Ovary (tissue), 9 donors: ENCODE measurements around the gene TPD52L2. TPM values are rescaled to one million over a fixed set of nuclear protein-coding genes. Genes with fewer than 3 reads are reported as not detected.

Source experiments
- DNase-seq, 5 donors: peaks; one replicate each; pipeline ENCODE4 v3.0.0-alpha.2; 2019 to 2020
- H3K27ac ChIP-seq, 2 donors: fragments of 200-600 bp; one replicate each; pipeline versions ENCODE4 v1.5.1 to v1.8.0; 2019 to 2022
- H3K27me3 ChIP-seq: fragments of 200-600 bp; one replicate; pipeline ENCODE4 v1.8.0; 2022
- H3K36me3 ChIP-seq: fragments of 200-600 bp; sonication (generic); one replicate; pipeline ENCODE4 v1.5.1; 2019
- H3K4me1 ChIP-seq: one replicate; pipeline ENCODE4 v1.8.1; 2013; ENCODE audit warnings: mild to moderate bottlenecking, moderate library complexity; ENCODE audit not compliant: insufficient read depth
- H3K4me3 ChIP-seq: fragments of 200-600 bp; sonication (generic); one replicate; pipeline ENCODE4 v1.5.1; 2017
- H3K9me3 ChIP-seq, 2 donors: fragments of 200-600 bp in 1 of 2; sonication (generic) in 1 of 2; one replicate each; pipeline versions ENCODE4 v1.5.1 to v1.8.1; 2013 to 2019; ENCODE audit warnings: mild to moderate bottlenecking in 1 of 2, moderate library complexity in 1 of 2
- CTCF ChIP-seq, 3 donors: fragments of 450-650 bp in 2 of 3; fragments of 200-600 bp in 1 of 3; IDR thresholded peaks; one replicate each; pipeline versions ENCODE4 v1.5.1 to v1.8.0; 2016 to 2022; ENCODE audit warnings: antibody characterized with exemption in 3 of 3, mild to moderate bottlenecking in 1 of 3
- EP300 ChIP-seq: sonication (generic); formaldehyde crosslinking; IDR thresholded peaks from one replicate; pipeline ENCODE4 v1.6.1; 2017; ENCODE audit warnings: antibody characterized with exemption
- POLR2A ChIP-seq: fragments of 450-650 bp; IDR thresholded peaks from one replicate; pipeline ENCODE4 v1.6.1; 2017; ENCODE audit warnings: antibody characterized with exemption, mild to moderate bottlenecking, moderate library complexity
- WGBS, 3 donors: extraction: QIAGEN DNeasy Blood & Tissue Kit in 1 of 3; methylation state at CpG; one replicate each; pipeline versions ENCODE4 v1.1.5 to v1.1.7; 2013 to 2017; 5-methylcytosine and 5-hydroxymethylcytosine counted together
- intact Hi-C, 4 donors: fragments of 100-400 bp; cut with DNase I; formaldehyde crosslinking; loops; one replicate each; pipeline versions ENCODE4 v1.11.0 to v1.15.1; 2022 to 2023
- polyA plus RNA-seq, 2 donors: library from polyadenylated mRNA; stranded (reverse); fragments of 200-250 nt in 1 of 2; fragments of 350-450 nt in 1 of 2; fragmentation: Illumina TruSeq in 1 of 2; extraction: RNeasy Lipid Tissue Mini Kit (QIAGEN cat#74804) in 1 of 2; gene quantifications; one replicate each; pipeline ENCODE4 v1.2.3, GENCODE V29; 2013 to 2014
- total RNA-seq, 7 donors: library from RNA; depleted of rRNA in 2 of 7; stranded (reverse); fragments of >200 nt in 2 of 7; fragmentation: NEBNext Ultra II Directional in 3 of 7; extraction: Animal tissue kit (Norgen Biotek cat#: 25700) in 3 of 7; gene quantifications; one replicate each; pipeline versions ENCODE4 v1.1.0 to v1.2.4, GENCODE V29; 2016 to 2023
- donor health status: DM: no; HTN: no; CAD: no; lungs with moderate emphysema.
- donor health status: DM: no; HTN: no; CAD: no.
- donor health status: Bipolar disorder and iron deficiency.
- donor health status: DM: yes; HTN: yes; CAD: no.
- donor health status: DM: no; HTN: no; CAD: no.
- donor health status: DM: yes; HTN: yes; CAD: no.

The TPD52L2 gene
- total and polyA plus RNA-seq, 9 donors, result 51.5 to 78.9 (median 70.4) TPM

GRCh38 chr20:63917811-63918210 is 52.7 kb downstream of the TPD52L2 start:
- H3K4me3 ChIP-seq, result no peak overlapping the region
- no peak for TF ChIP-seq POLR2A
- no peak for TF ChIP-seq CTCF (IDR thresholded peaks at IDR 0.05)
- no peak for TF ChIP-seq EP300
- no peak for DNase-seq
- H3K9me3 ChIP-seq, result no peaks in the 10 kb centered on the region
- intact Hi-C loops, result no loop called here
- WGBS, 3 donors, result 90 to 94% (median 93%) methylated on average over 11 of the region's 11 CpGs
- peaks cover 4% of the 10 kb centered on the region for H3K4me1 ChIP-seq
- H3K27me3 ChIP-seq, result no peaks in the 10 kb centered on the region
- no peak overlapping the region for H3K27ac ChIP-seq
- H3K36me3 ChIP-seq, result no peaks in the 10 kb centered on the region

- TF ChIP-seq EP300 (no peak), CTCF (IDR thresholded peaks at IDR 0.05) (no peak), POLR2A (no peak)
- 77 to 82% (median 79%) methylated on average over 18 to 19 of the region's 19 CpGs for WGBS, 3 donors
- Histone ChIP-seq H3K4me1 (peaks cover 4% of the 10 kb centered on the region), H3K36me3 (no peaks in the 10 kb centered on the region), H3K27me3 (no peaks in the 10 kb centered on the region), H3K4me3 (no peak overlapping the region), H3K27ac (no peak overlapping the region), H3K9me3 (no peaks in the 10 kb centered on the region)
- intact Hi-C loops, result no loop called here
- no peak for DNase-seq
Measured at GRCh38 chr20:63919130-63919529, 54.1 kb downstream of the TPD52L2 start.

GRCh38 chr20:63920226-63920625 is 55.2 kb downstream of the TPD52L2 start:
- intact Hi-C loops, result no loop called here
- H3K9me3 ChIP-seq, result no peaks in the 10 kb centered on the region

GRCh38 chr20:63923651-63924050 is 58.6 kb downstream of the TPD52L2 start:
- no peak for TF ChIP-seq EP300
- no peak for TF ChIP-seq POLR2A
- TF ChIP-seq CTCF (IDR thresholded peaks at IDR 0.05), result no peak
- 34 to 46% (median 42%) methylated on average over 8 of the region's 8 CpGs for WGBS, 3 donors
- no peaks in the 10 kb centered on the region for H3K36me3 ChIP-seq

More at GRCh38 chr20:63920226-63920625, 55.2 kb downstream of the TPD52L2 start:
- H3K27me3 ChIP-seq, result no peaks in the 10 kb centered on the region
- H3K4me1 ChIP-seq, result peaks cover 4% of the 10 kb centered on the region
- H3K4me3 ChIP-seq, result no peak overlapping the region
- H3K27ac ChIP-seq, result no peak overlapping the region
- no peaks in the 10 kb centered on the region for H3K36me3 ChIP-seq
- no peak for TF ChIP-seq POLR2A
- no peak for TF ChIP-seq EP300
- TF ChIP-seq CTCF (IDR thresholded peaks at IDR 0.05), result no peak
- no peak for DNase-seq
- 87 to 91% (median 88%) methylated on average over 23 of the region's 23 CpGs for WGBS, 3 donors

GRCh38 chr20:63924241-63924640 is 59.2 kb downstream of the TPD52L2 start:
- H3K27me3 ChIP-seq, result no peaks in the 10 kb centered on the region
- 68 to 82% (median 73%) methylated on average over 9 of the region's 9 CpGs for WGBS, 3 donors
- no peak overlapping the region for H3K4me3 ChIP-seq
- no peaks in the 10 kb centered on the region for H3K36me3 ChIP-seq
- no peak for DNase-seq
- peaks cover 2% of the 10 kb centered on the region for H3K4me1 ChIP-seq
- no peak for TF ChIP-seq EP300
- TF ChIP-seq CTCF (IDR thresholded peaks at IDR 0.05), result no peak
- no peaks in the 10 kb centered on the region for H3K9me3 ChIP-seq
- H3K27ac ChIP-seq, result no peak overlapping the region
- intact Hi-C loops, result no loop called here

More at GRCh38 chr20:63923651-63924050, 58.6 kb downstream of the TPD52L2 start:
- Histone ChIP-seq H3K9me3 (no peaks in the 10 kb centered on the region), H3K27me3 (no peaks in the 10 kb centered on the region), H3K4me3 (no peak overlapping the region), H3K4me1 (peaks cover 2% of the 10 kb centered on the region), H3K27ac (no peak overlapping the region)
- intact Hi-C loops, result no loop called here
- no peak for DNase-seq
